PC-9 (cell line): ENCODE data around the gene STK39. TPM values are rescaled to one million over a fixed set of nuclear protein-coding genes. Genes with fewer than 3 reads are reported as not detected.

Source experiments
- BruUV-seq: library from RNA; stranded (reverse); fragments of 400-500 nt; replicated peaks from 2 replicates; lab custom pipeline; 2021; lab: Mats Ljungman, UMichigan
- CTCF ChIA-PET: fragments of 300-600 bp; sonication (Branson Sonifier 250); formaldehyde crosslinking; loops from one replicate; lab custom pipeline; 2022; ENCODE audit warnings: antibody characterized with exemption; lab: Charles Lee
- POLR2A ChIA-PET: fragments of 300-600 bp; sonication (Branson Sonifier 250); formaldehyde crosslinking; loops from one replicate; lab custom pipeline; 2022; ENCODE audit warnings: antibody characterized with exemption; ENCODE audit not compliant: unreplicated experiment; lab: Charles Lee
- DNase-seq, 2 experiments: peaks; one replicate each; pipeline versions ENCODE4 v3.0.0 to v3.0.0-alpha.2; 2015 to 2022; ENCODE audit warnings: mixed read lengths in 1 of 2
- H2AFZ ChIP-seq: fragments of 200-600 bp; sonication (generic); 2 replicates; pipeline ENCODE4 v1.8.1; 2017; ENCODE audit warnings: antibody characterized with exemption
- H3F3A ChIP-seq: fragments of 200-600 bp; sonication (generic); 2 replicates; pipeline ENCODE4 v1.8.1; 2017; ENCODE audit warnings: antibody characterized with exemption, mild to moderate bottlenecking, low read depth; ENCODE audit not compliant: insufficient read depth
- H3K27ac ChIP-seq: fragments of 200-600 bp; sonication (generic); 2 replicates; pipeline ENCODE4 v1.6.1; 2016; ENCODE audit warnings: mixed run types
- H3K27me3 ChIP-seq: fragments of 200-600 bp; sonication (generic); 2 replicates; pipeline ENCODE4 v1.6.1; 2016; ENCODE audit warnings: low read depth, mixed run types; ENCODE audit not compliant: insufficient read depth
- H3K36me3 ChIP-seq: fragments of 200-600 bp; sonication (generic); 2 replicates; pipeline ENCODE4 v1.6.1; 2016; ENCODE audit warnings: low read depth, mixed run types
- H3K4me1 ChIP-seq: fragments of 200-600 bp; sonication (generic); replicated peaks from 2 replicates; pipeline ENCODE4 v1.6.1; 2016; ENCODE audit warnings: mixed run types; ENCODE audit not compliant: insufficient read depth
- H3K4me2 ChIP-seq: fragments of 200-600 bp; sonication (generic); 2 replicates; pipeline ENCODE4 v1.6.1; 2017; ENCODE audit warnings: mixed run types
- H3K4me3 ChIP-seq: fragments of 200-600 bp; sonication (generic); 2 replicates; pipeline ENCODE4 v1.6.1; 2016; ENCODE audit warnings: mixed run types
- H3K79me2 ChIP-seq: fragments of 200-600 bp; sonication (generic); 2 replicates; pipeline ENCODE4 v1.6.1; 2017; ENCODE audit warnings: low read depth, mixed run types
- H3K9me2 ChIP-seq: fragments of 200-600 bp; sonication (generic); 2 replicates; pipeline ENCODE4 v1.8.1; 2017; ENCODE audit warnings: mild to moderate bottlenecking; ENCODE audit not compliant: insufficient read depth
- H3K9me3 ChIP-seq: fragments of 200-600 bp; sonication (generic); 2 replicates; pipeline ENCODE4 v1.8.1; 2016; ENCODE audit warnings: low read depth; ENCODE audit not compliant: insufficient read depth
- H4K20me1 ChIP-seq: fragments of 200-600 bp; sonication (generic); 2 replicates; pipeline ENCODE4 v1.8.1; 2017; ENCODE audit not compliant: insufficient read depth
- EZH2 ChIP-seq: fragments of 200-600 bp; sonication (generic); IDR thresholded peaks from 2 replicates; pipeline ENCODE4 v1.8.0; 2017; ENCODE audit warnings: antibody characterized with exemption, low read depth
- intact Hi-C: fragments of 100-400 bp; cut with micrococcal nuclease; formaldehyde crosslinking; loops from one replicate; pipeline ENCODE4 v1.10.0; 2022; ENCODE audit not compliant: unreplicated experiment
- total RNA-seq: library from RNA; stranded (reverse); gene quantifications from 2 replicates; pipeline ENCODE4 v1.2.3, GENCODE V29; 2021
- TF ChIP-seq, protein P1 (sequence below): fragments of 200-600 bp; sonication (generic); conservative IDR thresholded peaks from 2 replicates; pipeline ENCODE4 v1.6.1; 2017; ENCODE audit warnings: mixed run types, antibody characterized with exemption, mild to moderate bottlenecking, moderate library complexity

Gene STK39
- total RNA-seq, 1 experiment from 2014 or later = 14.5 TPM

- Histone ChIP-seq H3K9me3 (no peaks in the 10 kb centered on the region), H3K79me2 (peaks cover 63% of the 10 kb centered on the region), H3K9me2 (no peaks in the 10 kb centered on the region), H3K4me2 (peak overlapping the region; percentile 81), H2AFZ (no peak overlapping the region), H3K27ac (peak overlapping the region; percentile 17; the same call in 1 of the 2 replicates), H3F3A (peaks cover 10% of the 10 kb centered on the region; the same call in 1 of the 2 replicates), H3K4me3 (peak overlapping the region; percentile 90), H4K20me1 (no peaks in the 10 kb centered on the region), H3K27me3 (no peaks in the 10 kb centered on the region), H3K4me1 (peaks cover 41% of the 10 kb centered on the region), H3K36me3 (0 out of 2 replicates have a peak, but pooled peaks cover 3% of the 10 kb centered on the region)
- BruUV-seq = TSS peak; percentile 35
- CTCF ChIA-PET = no interaction called here
- no peak for TF ChIP-seq EZH2
- TF ChIP-seq, protein P1, sequence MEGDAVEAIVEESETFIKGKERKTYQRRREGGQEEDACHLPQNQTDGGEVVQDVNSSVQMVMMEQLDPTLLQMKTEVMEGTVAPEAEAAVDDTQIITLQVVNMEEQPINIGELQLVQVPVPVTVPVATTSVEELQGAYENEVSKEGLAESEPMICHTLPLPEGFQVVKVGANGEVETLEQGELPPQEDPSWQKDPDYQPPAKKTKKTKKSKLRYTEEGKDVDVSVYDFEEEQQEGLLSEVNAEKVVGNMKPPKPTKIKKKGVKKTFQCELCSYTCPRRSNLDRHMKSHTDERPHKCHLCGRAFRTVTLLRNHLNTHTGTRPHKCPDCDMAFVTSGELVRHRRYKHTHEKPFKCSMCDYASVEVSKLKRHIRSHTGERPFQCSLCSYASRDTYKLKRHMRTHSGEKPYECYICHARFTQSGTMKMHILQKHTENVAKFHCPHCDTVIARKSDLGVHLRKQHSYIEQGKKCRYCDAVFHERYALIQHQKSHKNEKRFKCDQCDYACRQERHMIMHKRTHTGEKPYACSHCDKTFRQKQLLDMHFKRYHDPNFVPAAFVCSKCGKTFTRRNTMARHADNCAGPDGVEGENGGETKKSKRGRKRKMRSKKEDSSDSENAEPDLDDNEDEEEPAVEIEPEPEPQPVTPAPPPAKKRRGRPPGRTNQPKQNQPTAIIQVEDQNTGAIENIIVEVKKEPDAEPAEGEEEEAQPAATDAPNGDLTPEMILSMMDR = no peak
- intact Hi-C loops = loop anchor here (5.0 kb wide), 2 partner anchors 33 to 108 kb away; no protein-coding TSS in a partner anchor
- no peak for DNase-seq
- POLR2A ChIA-PET = no interaction called here
Observed at GRCh38 chr2:168245074-168245825, 2.1 kb downstream of the STK39 start.

- Histone ChIP-seq H3K27me3 (no peaks in the 10 kb centered on the region), H3K79me2 (peaks cover 72% of the 10 kb centered on the region), H3F3A (peaks cover 10% of the 10 kb centered on the region; the same call in 1 of the 2 replicates), H2AFZ (no peak overlapping the region), H3K9me3 (no peaks in the 10 kb centered on the region), H3K27ac (no peak overlapping the region), H3K4me3 (peak overlapping the region; percentile 90; the same call in 1 of the 2 replicates), H3K4me2 (peak overlapping the region; percentile 81), H3K9me2 (no peaks in the 10 kb centered on the region), H3K36me3 (0 out of 2 replicates have a peak, but pooled peaks cover 3% of the 10 kb centered on the region), H3K4me1 (peaks cover 39% of the 10 kb centered on the region), H4K20me1 (no peaks in the 10 kb centered on the region)
- DNase-seq = no peak
- CTCF ChIA-PET = no interaction called here
- intact Hi-C loops = no loop called here
- BruUV-seq = no TSS peak
- POLR2A ChIA-PET = no interaction called here
- TF ChIP-seq, protein P1 = no peak
- TF ChIP-seq EZH2 = no peak
Observed at GRCh38 chr2:168244318-168244717, 3.1 kb downstream of the STK39 start.

- Histone ChIP-seq H3K27ac (no peak overlapping the region), H3K79me2 (peaks cover 85% of the 10 kb centered on the region), H3F3A (peaks cover 4% of the 10 kb centered on the region; the same call in 1 of the 2 replicates), H3K9me2 (no peaks in the 10 kb centered on the region), H3K4me1 (peaks cover 28% of the 10 kb centered on the region), H3K9me3 (no peaks in the 10 kb centered on the region), H3K4me2 (peak overlapping the region; percentile 81), H4K20me1 (no peaks in the 10 kb centered on the region), H2AFZ (no peak overlapping the region), H3K36me3 (0 out of 2 replicates have a peak, but pooled peaks cover 3% of the 10 kb centered on the region), H3K27me3 (no peaks in the 10 kb centered on the region), H3K4me3 (no peak overlapping the region)
- intact Hi-C loops = no loop called here
- no TSS peak for BruUV-seq
- ChIA-PET CTCF (no interaction called here), POLR2A (no interaction called here)
- peak in 1 of 2 experiments; percentile 36 for DNase-seq
- TF ChIP-seq, protein P1 = no peak
- TF ChIP-seq EZH2 = no peak
Observed at GRCh38 chr2:168243061-168243460, 4.3 kb downstream of the STK39 start.
